Right atrium auricular region (tissue), 2 donors: ENCODE results near the gene RHPN2. TPM values are rescaled to one million over a fixed set of nuclear protein-coding genes. Genes with fewer than 3 reads are reported as not detected.

Experiments used
- DNase-seq: peaks from one replicate; pipeline ENCODE4 v3.0.0-alpha.2; 2019; ENCODE audit warnings: low spot score
- H3K27ac ChIP-seq, 2 donors: fragments of 200-600 bp; sonication (generic); 1 replicate in 1 of 2; 2 replicates in 1 of 2; pipeline ENCODE4 v1.5.1; 2016 to 2019
- H3K27me3 ChIP-seq, 2 donors: fragments of 200-600 bp; sonication (generic); one replicate each; pipeline versions ENCODE4 v1.5.1 to v1.6.0; 2017 to 2019
- H3K36me3 ChIP-seq: fragments of 200-600 bp; sonication (generic); one replicate; pipeline ENCODE4 v1.5.1; 2016
- H3K4me1 ChIP-seq, 2 donors: fragments of 200-600 bp; sonication (generic); one replicate each; pipeline versions ENCODE4 v1.5.1 to v1.6.0; 2017 to 2019
- H3K4me3 ChIP-seq, 2 donors: fragments of 200-600 bp; sonication (generic); 1 replicate in 1 of 2; 2 replicates in 1 of 2; pipeline ENCODE4 v1.5.1; 2017 to 2019; ENCODE audit warnings: mild to moderate bottlenecking in 1 of 2, moderate library complexity in 1 of 2
- H3K9me3 ChIP-seq, 2 donors: fragments of 200-600 bp; sonication (generic); one replicate each; pipeline ENCODE4 v1.5.1; 2019
- total RNA-seq, 2 donors: library from RNA; depleted of rRNA; stranded (reverse); fragments of >200 nt; gene quantifications; one replicate each; pipeline ENCODE4 v1.1.0, GENCODE V29; 2016
- TF ChIP-seq, protein P1 (sequence below), 2 donors: fragments of 200-600 bp; sonication (generic); IDR thresholded peaks; one replicate each; pipeline ENCODE4 v1.5.1; 2019; ENCODE audit warnings: antibody characterized with exemption in 2 of 2

RHPN2 gene
- total RNA-seq: 1 to 10 TPM; 3.1 to 5.9 TPM

DNA sequence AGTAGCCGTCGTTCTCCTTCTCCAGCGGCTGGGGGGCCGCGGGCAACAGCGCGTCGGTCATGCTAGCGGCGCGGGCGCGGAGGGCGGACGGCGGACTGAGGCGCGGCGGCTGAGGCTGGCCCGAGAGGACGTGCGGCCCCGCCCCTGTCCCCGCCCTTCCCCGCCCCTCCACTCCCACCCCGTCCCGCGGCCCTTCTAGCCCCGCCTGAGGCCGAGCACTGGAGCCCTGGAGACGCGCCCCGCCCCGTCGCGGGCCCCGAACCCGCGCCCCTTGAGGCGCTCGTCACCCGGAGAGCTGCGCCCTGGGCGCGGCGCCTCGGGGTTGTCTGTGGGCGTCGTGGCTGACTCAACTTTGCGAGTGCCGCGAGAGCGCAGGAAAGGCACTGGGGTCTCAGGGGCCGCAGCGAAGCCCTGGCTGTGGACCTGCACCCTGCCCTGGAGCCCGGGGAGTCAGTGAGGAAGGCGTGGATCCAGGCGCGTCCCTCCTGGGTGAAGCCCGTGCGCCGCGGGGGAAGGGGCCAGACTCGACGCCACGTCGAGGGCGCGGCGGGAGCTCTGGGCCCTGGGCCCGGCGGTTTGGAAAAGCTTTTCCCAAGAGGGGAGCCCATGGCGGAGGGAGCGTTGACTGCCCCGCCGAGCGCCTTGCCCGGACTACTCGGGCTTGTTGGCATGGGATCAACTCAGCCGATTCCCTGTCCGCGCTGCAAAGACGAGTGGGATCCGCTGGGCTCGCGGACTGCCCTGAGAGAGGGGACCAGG is at the start of gene RHPN2:
RHPN2 (minus strand) TSS at position 97 of the 759 bp plus-strand sequence; CDS start at position 61, 36 bp downstream.
- H3K4me1 ChIP-seq: peaks cover 0 to 18% of the 10 kb centered on the region in 2 donors
- DNase-seq: no peak
- H3K27me3 ChIP-seq: peaks cover 0 to 4% of the 10 kb centered on the region in 2 donors

DNA sequence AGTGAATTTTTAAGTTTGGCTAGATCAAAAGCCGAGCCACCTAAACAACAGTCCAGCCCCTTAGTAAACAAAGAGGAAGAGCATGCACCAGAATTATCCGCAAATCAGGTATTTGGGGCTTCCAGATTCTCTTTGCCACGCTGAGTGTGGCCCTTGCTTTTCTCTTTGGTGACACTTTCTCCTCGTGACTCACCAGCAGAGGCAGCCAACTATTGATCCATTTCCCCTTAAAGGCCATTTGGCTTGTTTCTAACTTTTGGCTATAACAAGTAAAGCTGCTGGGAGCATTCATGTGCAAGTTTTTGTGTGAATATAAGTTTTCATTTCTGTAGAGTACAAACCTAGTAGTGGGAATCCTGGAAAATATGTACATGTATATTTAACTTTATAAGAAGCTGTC is 49.6 kb upstream of the RHPN2 start:
- Histone ChIP-seq H3K4me1 (no peaks in the 10 kb centered on the region), H3K36me3 (peaks cover 71% of the 10 kb centered on the region), H3K27ac (no peak overlapping the region), H3K4me3 (no peak overlapping the region), H3K9me3 (no peaks in the 10 kb centered on the region), H3K27me3 (no peaks in the 10 kb centered on the region)
- TF ChIP-seq, protein P1, sequence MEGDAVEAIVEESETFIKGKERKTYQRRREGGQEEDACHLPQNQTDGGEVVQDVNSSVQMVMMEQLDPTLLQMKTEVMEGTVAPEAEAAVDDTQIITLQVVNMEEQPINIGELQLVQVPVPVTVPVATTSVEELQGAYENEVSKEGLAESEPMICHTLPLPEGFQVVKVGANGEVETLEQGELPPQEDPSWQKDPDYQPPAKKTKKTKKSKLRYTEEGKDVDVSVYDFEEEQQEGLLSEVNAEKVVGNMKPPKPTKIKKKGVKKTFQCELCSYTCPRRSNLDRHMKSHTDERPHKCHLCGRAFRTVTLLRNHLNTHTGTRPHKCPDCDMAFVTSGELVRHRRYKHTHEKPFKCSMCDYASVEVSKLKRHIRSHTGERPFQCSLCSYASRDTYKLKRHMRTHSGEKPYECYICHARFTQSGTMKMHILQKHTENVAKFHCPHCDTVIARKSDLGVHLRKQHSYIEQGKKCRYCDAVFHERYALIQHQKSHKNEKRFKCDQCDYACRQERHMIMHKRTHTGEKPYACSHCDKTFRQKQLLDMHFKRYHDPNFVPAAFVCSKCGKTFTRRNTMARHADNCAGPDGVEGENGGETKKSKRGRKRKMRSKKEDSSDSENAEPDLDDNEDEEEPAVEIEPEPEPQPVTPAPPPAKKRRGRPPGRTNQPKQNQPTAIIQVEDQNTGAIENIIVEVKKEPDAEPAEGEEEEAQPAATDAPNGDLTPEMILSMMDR (IDR thresholded peaks at IDR 0.05): no peak
- DNase-seq: no peak

More for the DNA sequence above, at the start of gene RHPN2:
- Histone ChIP-seq H3K36me3 (no peaks in the 10 kb centered on the region), H3K27ac (peak within 1 kb of the TSS in 1 of 2 donors; percentile 17), H3K9me3 (no peaks in the 10 kb centered on the region), H3K4me3 (peak within 1 kb of the TSS; percentile 59 to 75)
- TF ChIP-seq, protein P1 (IDR thresholded peaks at IDR 0.05): no peak

- H3K36me3 ChIP-seq: peaks cover 71% of the 10 kb centered on the region
- H3K27ac ChIP-seq: no peak overlapping the region
- no peaks in the 10 kb centered on the region for H3K4me1 ChIP-seq
- TF ChIP-seq, protein P1 (IDR thresholded peaks at IDR 0.05): no peak
- H3K4me3 ChIP-seq: no peak overlapping the region
- H3K27me3 ChIP-seq: no peaks in the 10 kb centered on the region
- DNase-seq: no peak
- no peaks in the 10 kb centered on the region for H3K9me3 ChIP-seq
These were observed 46.9 kb upstream of the RHPN2 start for GRCh38 chr19:33111587-33111986.

DNA sequence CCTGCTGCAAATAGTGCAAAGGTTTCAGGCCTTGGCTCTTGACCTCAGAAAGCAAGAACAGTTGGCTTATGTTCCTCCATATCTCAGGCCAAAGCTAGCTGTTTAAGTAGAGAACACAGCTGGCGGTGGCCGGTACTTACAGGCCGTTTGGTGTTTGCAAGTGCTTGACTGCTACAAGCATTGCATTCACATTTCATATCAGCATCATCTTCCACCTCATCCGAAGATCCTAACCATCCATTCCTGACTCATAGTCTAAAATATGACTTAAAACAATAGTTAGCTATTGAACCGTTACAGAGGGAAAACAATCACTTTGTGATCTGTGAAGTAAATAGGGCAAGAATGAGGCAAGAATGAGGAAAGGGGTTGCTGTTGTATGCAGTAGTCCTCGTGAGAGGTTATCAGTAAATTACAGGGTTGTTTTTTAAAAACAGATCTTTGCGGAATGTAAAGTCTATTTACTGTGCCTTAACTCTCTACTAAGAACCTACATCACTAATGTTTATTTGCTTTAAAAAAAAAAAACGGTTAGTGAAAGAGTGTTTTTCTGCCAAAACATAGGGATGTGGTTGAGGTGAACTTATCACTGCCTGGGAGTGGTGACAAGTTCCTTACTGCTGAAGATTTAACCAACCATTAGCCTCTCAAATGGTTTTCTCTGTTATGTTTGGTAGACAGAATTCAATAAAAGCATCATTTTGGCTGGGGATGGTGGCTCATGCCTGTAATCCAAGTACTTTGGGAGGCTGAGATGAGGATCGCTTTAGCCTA is 45.6 kb upstream of the RHPN2 start:
- no peaks in the 10 kb centered on the region for H3K4me1 ChIP-seq
- H3K36me3 ChIP-seq: peaks cover 66% of the 10 kb centered on the region
- no peaks in the 10 kb centered on the region for H3K27me3 ChIP-seq

GRCh38 chr19:33108161-33108560 is 43.5 kb upstream of the RHPN2 start:
- no peak overlapping the region for H3K4me3 ChIP-seq
- peaks cover 69% of the 10 kb centered on the region for H3K36me3 ChIP-seq
- H3K27ac ChIP-seq: no peak overlapping the region
- TF ChIP-seq, protein P1 (IDR thresholded peaks at IDR 0.05): no peak
- no peaks in the 10 kb centered on the region for H3K27me3 ChIP-seq
- no peaks in the 10 kb centered on the region for H3K4me1 ChIP-seq
- no peak for DNase-seq
- H3K9me3 ChIP-seq: no peaks in the 10 kb centered on the region

More for the DNA sequence above, 45.6 kb upstream of the RHPN2 start:
- TF ChIP-seq, protein P1 (IDR thresholded peaks at IDR 0.05): no peak
- no peak overlapping the region for H3K4me3 ChIP-seq
- no peak for DNase-seq
- H3K27ac ChIP-seq: no peak overlapping the region
- no peaks in the 10 kb centered on the region for H3K9me3 ChIP-seq
